H9 (cell line): ENCODE results near the gene HEMGN. TPM values are rescaled to one million over a fixed set of nuclear protein-coding genes. Genes with fewer than 3 reads are reported as not detected.

Source experiments
- DNase-seq: peaks from one replicate; pipeline ENCODE4 v3.0.0-alpha.2; 2017
- H2AFZ ChIP-seq: one replicate; pipeline ENCODE4 v1.6.1; 2013; ENCODE audit warnings: mild to moderate bottlenecking, low read length, control low read depth, moderate library complexity
- H2AK5ac ChIP-seq: 2 replicates; pipeline ENCODE4 v1.6.1; 2013; ENCODE audit warnings: low read length, control low read depth, mixed read lengths; ENCODE audit not compliant: insufficient read length
- H2BK120ac ChIP-seq: one replicate; pipeline ENCODE4 v1.6.1; 2013; ENCODE audit warnings: low read depth, mild to moderate bottlenecking, low read length, control low read depth, inconsistent platforms; ENCODE audit not compliant: poor library complexity, severe bottlenecking
- H2BK12ac ChIP-seq: 2 replicates; pipeline ENCODE4 v1.6.1; 2013; ENCODE audit warnings: low read length, control low read depth, mixed read lengths, low read depth; ENCODE audit not compliant: insufficient read length
- H2BK15ac ChIP-seq: 2 replicates; pipeline ENCODE4 v1.6.1; 2013; ENCODE audit warnings: low read depth, low read length, control low read depth
- H2BK20ac ChIP-seq: one replicate; pipeline ENCODE4 v1.6.1; 2013; ENCODE audit warnings: low read depth, mild to moderate bottlenecking, low read length, control low read depth, inconsistent platforms; ENCODE audit not compliant: poor library complexity, severe bottlenecking
- H2BK5ac ChIP-seq: 2 replicates; pipeline ENCODE4 v1.6.1; 2013; ENCODE audit warnings: low read length, control low read depth, mixed read lengths; ENCODE audit not compliant: insufficient read length
- H3K14ac ChIP-seq: 2 replicates; pipeline ENCODE4 v1.6.1; 2013; ENCODE audit warnings: low read length, control low read depth; ENCODE audit not compliant: insufficient read depth
- H3K18ac ChIP-seq: 2 replicates; pipeline ENCODE4 v1.6.1; 2013; ENCODE audit warnings: low read depth, mild to moderate bottlenecking, mixed read lengths, low read length, control low read depth; ENCODE audit not compliant: insufficient read length
- H3K23ac ChIP-seq: 2 replicates; pipeline ENCODE4 v1.6.1; 2013; ENCODE audit warnings: low read length, control low read depth, mixed read lengths, low read depth; ENCODE audit not compliant: insufficient read length
- H3K23me2 ChIP-seq: 2 replicates; pipeline ENCODE4 v1.6.1; 2013; ENCODE audit warnings: low read depth, mild to moderate bottlenecking, mixed read lengths, low read length, control low read depth; ENCODE audit not compliant: insufficient read length, poor library complexity, severe bottlenecking
- H3K27ac ChIP-seq: 2 replicates; pipeline ENCODE4 v1.5.1; 2013; ENCODE audit warnings: low read length, control low read depth, mixed read lengths, low read depth; ENCODE audit not compliant: insufficient read length
- H3K27me3 ChIP-seq: 2 replicates; pipeline ENCODE4 v1.6.1; 2013; ENCODE audit warnings: low read length, control low read depth, inconsistent platforms; ENCODE audit not compliant: insufficient read depth
- H3K4ac ChIP-seq: 2 replicates; pipeline ENCODE4 v1.6.1; 2013; ENCODE audit warnings: low read depth, mild to moderate bottlenecking, control low read depth, inconsistent platforms, low read length, moderate library complexity
- H3K4me1 ChIP-seq: 2 replicates; pipeline ENCODE4 v1.6.1; 2013; ENCODE audit warnings: low read length, control low read depth, inconsistent platforms; ENCODE audit not compliant: insufficient read depth
- H3K4me2 ChIP-seq: 2 replicates; pipeline ENCODE4 v1.6.1; 2013; ENCODE audit warnings: low read length, control low read depth, mixed read lengths; ENCODE audit not compliant: insufficient read length, insufficient read depth
- H3K56ac ChIP-seq: 2 replicates; pipeline ENCODE4 v1.6.1; 2013; ENCODE audit warnings: low read depth, mild to moderate bottlenecking, mixed read lengths, low read length, control low read depth; ENCODE audit not compliant: insufficient read length
- H3K79me1 ChIP-seq: 2 replicates; pipeline ENCODE4 v1.6.1; 2013; ENCODE audit warnings: low read depth, mild to moderate bottlenecking, moderate library complexity, low read length, control low read depth, inconsistent platforms; ENCODE audit not compliant: insufficient read depth, poor library complexity, severe bottlenecking
- H3K79me2 ChIP-seq: 2 replicates; pipeline ENCODE4 v1.6.1; 2013; ENCODE audit warnings: low read length, control low read depth, inconsistent platforms; ENCODE audit not compliant: insufficient read depth
- H3K9ac ChIP-seq: 2 replicates; pipeline ENCODE4 v1.6.1; 2013; ENCODE audit warnings: low read length, control low read depth, mixed read lengths; ENCODE audit not compliant: insufficient read length; ENCODE audit errors: extremely low read depth
- H3K9me3 ChIP-seq: one replicate; pipeline ENCODE4 v1.6.1; 2013; ENCODE audit warnings: low read depth, low read length, inconsistent platforms; ENCODE audit not compliant: control insufficient read depth
- H3T11ph ChIP-seq: one replicate; pipeline ENCODE4 v1.6.1; 2013; ENCODE audit warnings: mild to moderate bottlenecking, low read length, control low read depth, inconsistent platforms
- H4K20me1 ChIP-seq: one replicate; pipeline ENCODE4 v1.6.1; 2013; ENCODE audit not compliant: control insufficient read depth, insufficient read length, insufficient read depth
- H4K5ac ChIP-seq: 2 replicates; pipeline ENCODE4 v1.6.1; 2013; ENCODE audit warnings: low read depth, mild to moderate bottlenecking, mixed read lengths, low read length, control low read depth; ENCODE audit not compliant: insufficient read length
- H4K8ac ChIP-seq: replicated peaks from 2 replicates; pipeline ENCODE4 v1.6.1; 2013; ENCODE audit warnings: low read length, control low read depth, mixed read lengths, low read depth; ENCODE audit not compliant: insufficient read length
- H4K91ac ChIP-seq: 2 replicates; pipeline ENCODE4 v1.6.1; 2013; ENCODE audit warnings: low read depth, mild to moderate bottlenecking, moderate library complexity, mixed read lengths, low read length, control low read depth; ENCODE audit not compliant: insufficient read length
- H3K27ac Mint-ChIP-seq, 3 experiments: 2 replicates in 2 of 3; 3 replicates in 1 of 3; pipeline ENCODE4 v1.8.0; 2020 to 2021; ENCODE audit warnings: mixed read lengths in 3 of 3, mild to moderate bottlenecking in 1 of 3, moderate library complexity in 1 of 3
- H3K27me3 Mint-ChIP-seq: 2 replicates; pipeline ENCODE4 v1.8.0; 2021; ENCODE audit warnings: low read depth, mild to moderate bottlenecking, moderate library complexity, mixed read lengths
- H3K36me3 Mint-ChIP-seq, 3 experiments: 2 replicates in 2 of 3; 3 replicates in 1 of 3; pipeline ENCODE4 v1.8.0; 2020 to 2021; ENCODE audit warnings: low read depth in 3 of 3, mixed read lengths in 3 of 3; ENCODE audit not compliant: insufficient read depth in 1 of 3
- H3K4me1 Mint-ChIP-seq, 2 experiments: 2 replicates each; pipeline ENCODE4 v1.8.0; 2020; ENCODE audit warnings: mixed read lengths in 2 of 2
- H3K4me3 Mint-ChIP-seq, 2 experiments: 2 replicates in 1 of 2; 3 replicates in 1 of 2; pipeline ENCODE4 v1.8.0; 2020 to 2021; ENCODE audit warnings: mild to moderate bottlenecking in 2 of 2, mixed read lengths in 2 of 2, moderate library complexity in 1 of 2
- H3K9me3 Mint-ChIP-seq, 2 experiments: 2 replicates in 1 of 2; 3 replicates in 1 of 2; pipeline ENCODE4 v1.8.0; 2020; ENCODE audit warnings: mild to moderate bottlenecking in 2 of 2, mixed read lengths in 2 of 2, moderate library complexity in 1 of 2
- WGBS: extraction: QIAGEN DNeasy Blood & Tissue Kit; methylation state at CpG from one replicate; pipeline ENCODE4 v1.1.7; 2013; ENCODE audit warnings: missing lambda C conversion rate, low lambda C conversion rate, mixed read lengths; ENCODE audit not compliant: insufficient read length; ENCODE audit errors: extremely low coverage; 5-methylcytosine and 5-hydroxymethylcytosine counted together
- total RNA-seq: library from RNA; stranded (reverse); gene quantifications from 2 replicates; pipeline ENCODE4 v1.2.1, GENCODE V29; 2021
- TF ChIP-seq, protein P1 (sequence below): fragments of 200-600 bp; sonication (generic); conservative IDR thresholded peaks from 3 replicates; pipeline ENCODE4 v1.8.0; 2021; ENCODE audit warnings: antibody characterized with exemption, mild to moderate bottlenecking

The HEMGN gene
- total RNA-seq, 1 experiment from 2014 or later, result not detected

DNA sequence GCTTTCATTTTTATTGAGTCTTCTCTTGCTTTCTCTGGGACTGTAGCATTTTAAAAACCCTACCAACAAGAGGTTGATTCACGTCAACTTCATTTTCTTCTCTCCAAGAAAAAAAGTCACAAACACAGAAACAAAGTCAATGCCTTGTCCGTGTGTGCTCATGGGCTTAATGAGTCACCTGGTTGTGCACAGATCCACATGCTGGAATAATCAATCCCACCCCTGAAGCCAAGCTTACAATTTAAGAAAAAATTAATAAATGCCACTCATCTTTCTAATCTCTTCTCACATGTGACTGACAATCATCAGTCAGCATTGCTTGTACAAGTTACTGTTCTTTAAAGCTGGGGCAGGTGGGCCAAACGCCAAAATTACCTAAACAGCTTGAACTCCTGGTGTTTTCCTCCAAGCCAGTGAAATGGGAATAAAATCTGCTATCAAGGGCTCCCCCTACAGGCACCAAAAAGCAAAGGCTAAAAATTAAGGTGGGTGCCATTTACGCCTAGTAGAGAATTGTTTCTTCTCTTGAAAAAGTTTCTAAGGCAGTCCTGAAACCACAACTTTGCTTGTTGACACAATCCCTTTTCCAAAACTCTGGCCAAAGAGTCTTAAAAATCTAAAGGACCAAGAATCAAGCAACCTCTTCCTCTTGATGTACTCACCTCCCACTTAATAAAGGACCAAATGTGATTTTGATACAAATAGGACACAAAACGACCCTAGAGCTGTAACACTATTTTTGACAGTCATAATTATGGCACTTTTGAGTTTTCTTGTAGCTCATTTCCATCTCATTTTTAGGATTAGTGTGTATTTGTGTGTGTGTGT is 37.0 kb downstream of the HEMGN start:
- H3K36me3 Mint-ChIP-seq, result no peaks in the 10 kb centered on the region
- no CpG with 5 or more reads among the region's 5 CpGs for WGBS
- H3K9me3 ChIP-seq, result no peaks in the 10 kb centered on the region
- no peak overlapping the region for H3K14ac ChIP-seq
- H4K5ac ChIP-seq, result no peak overlapping the region
- no peak overlapping the region for H4K91ac ChIP-seq
- H3K4me1 ChIP-seq, result no peaks in the 10 kb centered on the region
- no peak overlapping the region for H2BK15ac ChIP-seq
- no peaks in the 10 kb centered on the region for H3K9me3 Mint-ChIP-seq
- no peak overlapping the region for H2BK20ac ChIP-seq
- H3T11ph ChIP-seq, result no peak overlapping the region
- no peak overlapping the region; a peak in 1 of 7 replicates for H3K27ac Mint-ChIP-seq
- H3K27ac ChIP-seq, result no peak overlapping the region
- peak overlapping the region; percentile 60 for H4K8ac ChIP-seq
- no peaks in the 10 kb centered on the region for H4K20me1 ChIP-seq
- H3K4ac ChIP-seq, result no peak overlapping the region
- no peak overlapping the region for H2BK5ac ChIP-seq
- no peak overlapping the region for H3K4me3 Mint-ChIP-seq
- H2BK12ac ChIP-seq, result no peak overlapping the region
- H3K56ac ChIP-seq, result no peak overlapping the region
- TF ChIP-seq, protein P1, sequence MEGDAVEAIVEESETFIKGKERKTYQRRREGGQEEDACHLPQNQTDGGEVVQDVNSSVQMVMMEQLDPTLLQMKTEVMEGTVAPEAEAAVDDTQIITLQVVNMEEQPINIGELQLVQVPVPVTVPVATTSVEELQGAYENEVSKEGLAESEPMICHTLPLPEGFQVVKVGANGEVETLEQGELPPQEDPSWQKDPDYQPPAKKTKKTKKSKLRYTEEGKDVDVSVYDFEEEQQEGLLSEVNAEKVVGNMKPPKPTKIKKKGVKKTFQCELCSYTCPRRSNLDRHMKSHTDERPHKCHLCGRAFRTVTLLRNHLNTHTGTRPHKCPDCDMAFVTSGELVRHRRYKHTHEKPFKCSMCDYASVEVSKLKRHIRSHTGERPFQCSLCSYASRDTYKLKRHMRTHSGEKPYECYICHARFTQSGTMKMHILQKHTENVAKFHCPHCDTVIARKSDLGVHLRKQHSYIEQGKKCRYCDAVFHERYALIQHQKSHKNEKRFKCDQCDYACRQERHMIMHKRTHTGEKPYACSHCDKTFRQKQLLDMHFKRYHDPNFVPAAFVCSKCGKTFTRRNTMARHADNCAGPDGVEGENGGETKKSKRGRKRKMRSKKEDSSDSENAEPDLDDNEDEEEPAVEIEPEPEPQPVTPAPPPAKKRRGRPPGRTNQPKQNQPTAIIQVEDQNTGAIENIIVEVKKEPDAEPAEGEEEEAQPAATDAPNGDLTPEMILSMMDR, result peak; percentile 79
- H3K4me1 Mint-ChIP-seq, result no peaks in the 10 kb centered on the region
- H3K23ac ChIP-seq, result no peak overlapping the region
- H2AK5ac ChIP-seq, result no peak overlapping the region
- H3K79me1 ChIP-seq, result no peaks in the 10 kb centered on the region
- no peaks in the 10 kb centered on the region for H3K27me3 ChIP-seq
- DNase-seq, result no peak
- no peaks in the 10 kb centered on the region for H3K23me2 ChIP-seq
- H3K27me3 Mint-ChIP-seq, result peaks cover 2% of the 10 kb centered on the region
- no peak overlapping the region for H3K9ac ChIP-seq
- no peak overlapping the region for H2AFZ ChIP-seq
- H2BK120ac ChIP-seq, result no peak overlapping the region
- no peaks in the 10 kb centered on the region for H3K79me2 ChIP-seq
- no peak overlapping the region for H3K18ac ChIP-seq
- H3K4me2 ChIP-seq, result no peak overlapping the region
